ENCODE measurements around the gene OR9A2. TPM values are rescaled to one million over a fixed set of nuclear protein-coding genes. Genes with fewer than 3 reads are reported as not detected.

Gene OR9A2
- polyA plus RNA-seq, 1 experiment: not detected

DNA sequence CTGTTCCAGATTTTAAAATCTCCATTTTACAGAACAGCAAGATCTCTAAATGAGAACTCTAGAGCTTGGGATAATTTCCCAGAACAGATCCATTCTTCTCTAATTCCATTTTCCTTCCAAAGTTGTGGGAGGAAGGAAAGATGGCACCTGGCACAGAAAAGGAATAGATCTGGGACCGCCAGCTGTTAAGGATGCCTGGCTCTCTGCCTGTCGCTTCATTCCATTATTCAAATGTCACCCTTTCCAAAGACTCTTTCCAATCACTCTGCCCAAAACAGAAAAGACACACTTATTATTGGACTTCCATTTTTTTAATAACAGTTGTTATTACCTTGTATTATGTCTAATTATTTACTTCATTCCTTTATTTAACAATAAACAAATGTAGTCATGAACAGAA is 751 bp upstream of the OR9A2 start:
- TF ChIP-seq CTCF (IDR thresholded peaks at IDR 0.05; ENCODE audit: insufficient read depth, low read depth, low read length): no peak
- ChIA-PET POLR2A (no interaction called here), CTCF (interaction anchor here (0.6 kb wide), 1 partner anchor 174 kb away, joined by 3 read pairs; no protein-coding TSS in a partner anchor)
- no peaks in the 10 kb centered on the region for H3K36me3 ChIP-seq (ENCODE audit: control insufficient read depth, insufficient read depth, low read length)
- no peak overlapping the region for H3K4me3 ChIP-seq (ENCODE audit: low read depth, low read length)
- H3K27me3 ChIP-seq (ENCODE audit: control insufficient read depth, insufficient read depth, low read length): peaks cover 2% of the 10 kb centered on the region; the same call in 1 of the 2 replicates
- DNase-seq (ENCODE audit: low read depth): no peak

DNA sequence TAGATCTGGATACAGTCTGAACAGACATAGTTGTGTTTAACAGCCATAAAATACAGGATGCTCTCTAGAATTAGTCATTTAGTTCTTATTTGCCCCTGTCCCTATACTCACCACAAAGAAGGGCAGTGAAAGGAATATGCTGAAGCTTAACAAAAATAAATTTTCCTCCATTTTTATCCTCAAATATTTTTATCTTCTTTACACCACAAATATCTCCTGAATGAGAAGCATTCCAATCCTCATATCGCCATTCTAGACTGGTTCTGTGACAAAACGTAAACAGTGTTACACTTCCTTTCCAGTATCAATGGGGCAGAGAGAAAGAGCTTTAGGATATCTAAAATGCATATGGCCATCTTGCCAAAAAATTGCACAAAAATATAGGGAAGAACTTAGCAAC is 1.6 kb downstream of the OR9A2 start:
- H3K4me3 ChIP-seq (ENCODE audit: low read depth, low read length): no peak overlapping the region
- POLR2A ChIA-PET: interaction anchor here (1.0 kb wide), 1 partner anchor 9 kb away, joined by 6 read pairs; no protein-coding TSS in a partner anchor
- H3K27me3 ChIP-seq (ENCODE audit: control insufficient read depth, insufficient read depth, low read length): no peaks in the 10 kb centered on the region
- TF ChIP-seq CTCF (IDR thresholded peaks at IDR 0.05; ENCODE audit: insufficient read depth, low read depth, low read length): no peak
- CTCF ChIA-PET: interaction anchor here (0.7 to 0.9 kb wide), 3 partner anchors 13 to 38 kb away, joined by 3 read pairs; no protein-coding TSS in a partner anchor
- H3K36me3 ChIP-seq (ENCODE audit: control insufficient read depth, insufficient read depth, low read length): no peaks in the 10 kb centered on the region
- no peak for DNase-seq (ENCODE audit: low read depth)

GRCh38 chr7:143023047-143023446 is 3.9 kb downstream of the OR9A2 start:
- TF ChIP-seq CTCF (IDR thresholded peaks at IDR 0.05; ENCODE audit: insufficient read depth, low read depth, low read length): no peak
- ChIA-PET CTCF (interaction anchor here (1.7 kb wide), 1 partner anchor 192 kb away, joined by 4 read pairs; no protein-coding TSS in a partner anchor), POLR2A (no interaction called here)
- H3K27me3 ChIP-seq (ENCODE audit: control insufficient read depth, insufficient read depth, low read length): no peaks in the 10 kb centered on the region
- H3K36me3 ChIP-seq (ENCODE audit: control insufficient read depth, insufficient read depth, low read length): no peaks in the 10 kb centered on the region
- no peak for DNase-seq (ENCODE audit: low read depth)
- no peak overlapping the region for H3K4me3 ChIP-seq (ENCODE audit: low read depth, low read length)

- TF ChIP-seq CTCF (IDR thresholded peaks at IDR 0.05; ENCODE audit: insufficient read depth, low read depth, low read length): no peak
- no peaks in the 10 kb centered on the region for H3K36me3 ChIP-seq (ENCODE audit: control insufficient read depth, insufficient read depth, low read length)
- POLR2A ChIA-PET: no interaction called here
- no peaks in the 10 kb centered on the region for H3K27me3 ChIP-seq (ENCODE audit: control insufficient read depth, insufficient read depth, low read length)
- H3K4me3 ChIP-seq (ENCODE audit: low read depth, low read length): no peak overlapping the region
- CTCF ChIA-PET: interaction anchor here (1.3 kb wide), 1 partner anchor 11 kb away, joined by 4 read pairs; no protein-coding TSS in a partner anchor
- no peak for DNase-seq (ENCODE audit: low read depth)
Observed at GRCh38 chr7:143018931-143019330, 8.0 kb downstream of the OR9A2 start.

DNA sequence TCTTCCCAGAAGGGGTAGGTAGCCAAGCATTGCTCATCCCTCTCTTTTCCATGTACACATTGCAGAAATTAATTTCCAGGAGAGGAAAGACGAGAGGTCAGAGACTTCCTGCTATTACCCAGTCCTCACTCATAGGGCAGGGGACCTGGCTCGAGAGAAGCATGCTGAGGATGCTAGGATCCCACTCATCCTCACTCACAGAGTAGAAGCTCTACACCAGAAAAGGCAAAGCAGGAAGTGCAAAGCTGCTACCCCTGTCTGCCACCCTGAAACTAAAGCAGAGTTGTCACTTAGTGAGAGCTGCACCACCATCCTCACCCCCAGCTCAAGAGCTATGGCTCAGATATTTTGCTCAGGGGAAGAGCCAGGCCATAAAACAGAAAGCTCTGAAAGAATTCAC is 9.9 kb downstream of the OR9A2 start:
- Histone ChIP-seq H3K36me3 (ENCODE audit: control insufficient read depth, insufficient read depth, low read length) (no peaks in the 10 kb centered on the region), H3K27me3 (ENCODE audit: control insufficient read depth, insufficient read depth, low read length) (no peaks in the 10 kb centered on the region), H3K4me3 (ENCODE audit: low read depth, low read length) (no peak overlapping the region)
- TF ChIP-seq CTCF (IDR thresholded peaks at IDR 0.05; ENCODE audit: insufficient read depth, low read depth, low read length): no peak
- no peak for DNase-seq (ENCODE audit: low read depth)
- POLR2A ChIA-PET: interaction anchor here (0.6 to 1.4 kb wide), 2 partner anchors 8 to 363 kb away, joined by 3 to 6 read pairs; no protein-coding TSS in a partner anchor
- CTCF ChIA-PET: interaction anchor here (0.7 to 5.5 kb wide), 9 partner anchors 9 to 223 kb away, joined by 3 to 46 read pairs (median 4); partner anchors contain the start of gene OR6V1

Measured in BJ (cell line).